Measurements from ENCODE around the gene SKA2.
"Not testable (repeated sequence)": the region's sequence is repeated elsewhere in the genome, so short reads cannot be mapped to it uniquely, and the experiment has no call there.

Gene SKA2
- 6.8 to 33.6 (median 13.9) reads per million in 18 experiments for total RNA-seq

DNA sequence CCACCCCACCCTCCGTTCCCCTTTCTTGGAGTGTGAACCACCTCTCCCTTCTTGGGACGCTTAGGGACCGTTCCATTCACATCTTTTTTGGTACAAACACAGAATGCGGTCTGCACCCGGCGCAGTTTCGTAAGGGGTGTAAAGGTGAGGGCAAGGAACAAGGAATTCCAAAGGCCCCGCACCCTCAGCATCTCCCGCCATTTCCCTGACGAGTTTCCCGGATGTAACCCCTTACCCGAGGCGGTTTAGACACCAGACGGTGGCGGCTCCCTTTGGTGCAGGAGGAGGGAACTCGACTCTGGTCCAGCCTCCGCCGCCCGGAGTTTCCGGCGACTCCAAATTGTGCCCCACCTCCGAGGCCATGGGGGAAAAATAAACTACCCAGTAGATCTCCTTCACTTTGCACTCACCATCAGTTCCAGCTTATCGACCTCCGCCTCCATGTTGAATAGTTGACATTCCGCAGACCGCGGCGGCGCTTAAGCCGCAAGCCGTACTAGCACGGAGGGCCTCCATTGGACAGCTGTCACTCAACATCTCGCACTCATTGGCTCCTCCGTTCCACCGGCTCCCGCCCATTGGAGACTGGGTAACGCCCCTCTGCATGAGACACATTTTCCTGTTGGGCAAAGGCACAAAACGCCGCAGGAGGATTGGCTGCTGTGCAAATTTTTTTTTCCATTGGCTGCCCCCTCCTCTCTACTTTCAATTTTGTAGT, at the start of gene SKA2:
Gene SKA2, minus strand, starts transcription at position 466 of the 718 bp plus-strand sequence. Its CDS starts 23 bp downstream, at position 443.
- peak; percentile 99 for DNase-seq

DNA sequence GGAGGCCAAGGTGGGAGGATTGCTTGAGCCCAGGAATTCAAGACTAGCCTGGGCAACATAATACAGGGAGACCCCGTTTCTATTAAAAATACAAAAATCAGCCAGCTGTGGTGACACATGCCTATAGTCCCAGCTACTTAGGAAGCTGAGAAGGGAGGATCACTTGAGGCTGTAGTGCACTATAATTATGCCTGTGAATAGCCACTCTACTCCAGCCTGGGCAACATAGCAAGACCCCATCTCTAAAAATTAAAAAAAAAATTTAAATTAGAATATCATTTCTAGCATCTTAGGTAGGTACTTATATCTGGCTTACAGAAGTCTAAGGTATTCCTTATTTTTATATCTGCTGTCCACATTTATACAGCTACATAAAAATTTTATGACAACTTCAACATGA, 47.3 kb upstream of the SKA2 start:
- DNase-seq: no peak

DNA sequence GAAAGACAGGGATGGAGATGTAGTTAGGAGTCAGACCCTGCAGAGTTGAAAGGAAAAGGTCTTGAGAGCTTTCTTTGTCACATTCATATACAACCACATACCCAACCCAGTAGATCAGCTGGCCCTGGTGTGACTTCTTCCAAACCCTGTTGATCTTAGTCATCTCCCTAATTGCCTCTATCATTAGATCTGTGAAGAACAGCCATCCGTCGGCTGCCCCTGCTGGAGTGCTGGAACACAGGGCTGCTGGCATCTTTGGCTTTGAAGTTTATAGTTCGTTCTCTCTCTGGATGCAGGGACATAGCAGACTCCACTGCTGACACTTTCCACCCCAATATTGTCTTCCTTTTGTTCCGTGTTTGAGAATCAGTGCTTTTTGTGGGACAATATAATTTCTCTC, 44.4 kb upstream of the SKA2 start:
- no peak for DNase-seq

- no peak for DNase-seq
Observed at GRCh38 chr17:59193336-59193862, 38.4 kb upstream of the SKA2 start.

GRCh38 chr17:59190806-59191205, 35.8 kb upstream of the SKA2 start:
- DNase-seq: no peak

DNA sequence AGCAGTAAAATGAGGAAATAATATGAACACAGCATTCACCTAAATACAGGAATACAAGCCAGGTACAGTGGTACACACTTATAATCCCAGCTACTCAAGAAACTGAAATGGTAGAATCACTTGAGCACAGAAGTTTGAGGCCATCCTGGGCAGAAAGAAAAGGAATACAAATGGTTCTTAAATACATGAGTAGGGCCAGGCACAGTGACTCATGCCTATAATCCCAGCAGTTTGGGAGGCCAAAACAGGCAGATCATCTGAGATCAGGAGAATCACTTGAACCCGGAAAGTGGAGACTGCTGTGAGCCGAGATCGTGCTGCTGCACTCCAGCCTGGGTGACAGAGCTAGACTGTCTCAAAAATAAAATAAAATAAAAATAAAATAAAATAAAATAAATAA, 31.9 kb upstream of the SKA2 start:
- no peak for DNase-seq

DNA sequence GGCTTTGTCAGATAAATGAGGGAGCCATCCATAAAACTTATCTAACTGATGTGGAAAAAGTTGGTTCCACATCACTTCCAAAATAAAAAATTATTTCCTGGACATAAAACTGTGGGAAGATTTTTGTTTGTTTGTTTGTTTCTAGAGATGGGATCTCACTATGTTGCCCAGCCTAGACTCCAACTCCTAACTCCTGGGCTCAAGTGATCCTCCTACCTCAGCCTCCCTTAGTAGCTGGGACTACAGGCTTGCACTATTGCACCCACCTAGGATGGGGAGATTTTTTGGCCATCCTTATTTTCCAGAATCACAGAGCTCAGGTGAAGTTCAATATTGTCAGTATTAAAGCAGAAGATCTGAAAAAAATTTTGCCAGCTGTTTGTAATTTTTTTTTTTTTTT, 31.0 kb upstream of the SKA2 start:
- no peak for DNase-seq

GRCh38 chr17:59181481-59181880, 26.5 kb upstream of the SKA2 start:
- DNase-seq: no peak

DNA sequence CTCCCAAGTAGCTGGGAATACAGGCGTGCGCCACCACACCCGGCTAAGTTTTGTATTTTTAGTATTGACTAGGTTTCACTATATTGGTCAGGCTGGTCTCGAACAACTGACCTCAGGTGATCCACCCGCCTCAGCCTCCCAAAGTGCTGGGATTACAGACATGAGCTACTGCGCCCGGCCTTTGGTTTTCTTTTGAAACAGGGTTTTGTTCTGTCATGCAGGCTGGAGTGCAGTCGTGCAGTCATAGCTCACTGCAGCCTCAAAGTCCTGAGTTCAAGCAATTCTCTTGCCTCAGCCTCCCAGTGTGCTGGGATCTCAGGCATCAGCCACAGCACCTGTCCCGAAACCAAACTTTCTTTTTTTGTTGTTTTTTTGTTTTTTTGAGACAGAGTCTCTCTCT, 25.6 kb upstream of the SKA2 start:
- DNase-seq: no peak

DNA sequence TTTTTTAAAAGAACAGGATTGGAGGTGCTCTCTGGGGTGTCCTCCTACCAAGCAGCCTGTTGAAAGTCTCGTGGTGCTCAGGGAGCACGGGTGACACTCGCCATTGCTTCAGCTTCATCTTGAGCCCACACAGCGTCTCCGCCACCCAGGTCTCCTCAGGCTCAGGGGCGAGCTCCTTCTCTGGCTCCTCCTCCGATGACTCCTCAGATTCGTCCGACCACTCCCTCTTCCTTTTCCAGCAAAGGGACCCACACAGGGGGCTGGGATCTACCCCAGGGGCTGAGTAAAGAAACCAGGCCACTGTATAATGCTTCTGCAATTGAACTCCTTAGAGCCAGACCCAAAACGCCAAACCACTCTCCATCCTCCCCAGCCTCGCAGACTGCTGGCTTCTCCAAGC, 24.6 kb upstream of the SKA2 start:
- DNase-seq: not testable (repeated sequence)

- DNase-seq: no peak
Observed at GRCh38 chr17:59178266-59178985, 23.4 kb upstream of the SKA2 start.

GRCh38 chr17:59175076-59175475, 20.1 kb upstream of the SKA2 start:
- DNase-seq: no peak

DNA sequence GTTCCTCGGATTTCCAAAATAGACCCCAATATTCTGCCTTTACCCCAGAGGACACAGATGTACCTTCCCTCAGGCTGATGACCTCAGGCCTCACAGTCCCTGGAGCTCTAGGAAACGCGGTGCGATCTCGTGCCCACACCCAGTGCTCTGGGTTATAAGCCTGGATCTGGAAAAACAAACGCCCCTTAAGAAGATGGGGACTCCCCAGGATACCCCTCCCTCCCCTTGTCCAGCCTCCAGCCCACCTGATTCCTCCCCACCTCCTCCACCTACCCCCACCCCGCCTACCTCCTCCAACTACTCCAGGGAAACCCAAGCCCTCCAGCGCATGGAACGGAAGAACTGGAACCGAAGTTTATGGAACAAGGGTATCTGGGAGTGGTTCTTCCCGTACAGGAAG, 19.7 kb upstream of the SKA2 start:
- no peak for DNase-seq

GRCh38 chr17:59172436-59173004, 17.5 kb upstream of the SKA2 start:
- no peak for DNase-seq

DNA sequence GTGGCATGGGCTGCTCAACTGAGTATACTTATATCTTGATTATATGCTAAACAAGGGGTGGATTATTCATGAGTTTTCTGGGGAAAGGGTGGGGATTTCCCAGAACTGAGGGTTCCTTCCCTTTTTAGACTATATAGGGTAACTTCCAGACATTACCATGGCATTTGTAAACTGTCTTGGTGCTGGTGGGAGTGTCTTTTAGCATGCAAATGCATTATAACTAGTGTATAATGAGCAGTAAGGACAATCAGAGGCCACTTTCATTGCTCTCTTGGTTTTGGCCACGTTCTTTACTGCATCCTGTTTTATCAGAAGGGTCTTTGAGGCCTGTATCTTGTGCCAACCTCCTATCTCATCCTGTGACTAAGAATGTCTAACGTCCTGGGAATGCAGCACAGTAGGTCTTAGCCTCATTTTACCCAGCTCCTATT, 12.6 kb upstream of the SKA2 start:
- DNase-seq: peak; percentile 13 to 45

- DNase-seq: peak in 1 of 2 donors; percentile 36
Observed at GRCh38 chr17:59165933-59166342, 11.0 kb upstream of the SKA2 start.

DNA sequence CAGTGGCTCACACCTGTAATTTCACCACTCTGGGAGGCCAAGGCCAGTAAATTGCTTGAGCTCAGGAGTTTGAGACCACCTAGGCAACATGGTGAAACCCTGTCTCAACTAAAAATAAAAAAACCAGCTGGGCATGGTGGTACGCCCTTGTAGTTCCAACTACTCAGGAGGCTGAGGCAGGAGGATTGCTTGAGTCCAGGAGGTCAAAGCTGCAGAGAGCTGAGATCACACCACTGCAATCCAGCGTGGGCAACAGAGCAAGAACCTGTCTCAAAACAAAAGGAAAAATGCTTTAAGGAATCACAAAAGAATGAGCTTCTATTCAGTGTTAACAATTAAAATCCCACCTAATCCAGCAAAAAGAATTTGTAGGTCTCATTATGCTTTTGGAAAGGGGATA, 6.5 kb upstream of the SKA2 start:
- DNase-seq: no peak

- DNase-seq: peak in 1 of 2 donors; percentile 8
Observed at GRCh38 chr17:59160157-59161025, 5.4 kb upstream of the SKA2 start.

- DNase-seq: no peak
Observed at GRCh38 chr17:59155439-59156177, 622 bp upstream of the SKA2 start, which contains the start of gene PRR11. TSS of gene PRR11 (plus strand) at chr17:59155746. CDS start at chr17:59169753, 14,007 bp downstream.

DNA sequence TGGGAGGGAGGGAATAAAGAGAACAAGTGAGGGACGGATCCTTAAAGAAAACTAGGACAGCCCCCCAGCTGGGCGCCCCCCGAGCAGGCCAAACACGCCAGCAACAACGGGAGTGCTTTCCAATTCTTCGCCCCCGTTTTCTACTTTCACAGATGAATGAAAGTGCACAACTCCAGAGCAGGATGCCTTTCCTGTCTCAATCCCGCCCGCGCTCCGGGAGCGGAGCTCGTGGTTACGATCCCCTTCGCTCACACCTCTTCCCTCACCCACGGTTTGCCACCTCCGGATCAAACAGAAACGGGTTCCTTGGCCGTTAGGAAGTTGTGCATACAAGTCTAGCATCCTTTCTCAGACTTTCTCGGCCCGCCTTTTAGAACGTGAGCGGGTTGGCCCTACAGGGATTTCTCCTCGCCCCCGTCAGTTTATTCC, 680 bp downstream of the SKA2 start:
- peak; percentile 29 to 37 for DNase-seq

GRCh38 chr17:59152925-59153324, 2.1 kb downstream of the SKA2 start:
- no peak for DNase-seq

DNA sequence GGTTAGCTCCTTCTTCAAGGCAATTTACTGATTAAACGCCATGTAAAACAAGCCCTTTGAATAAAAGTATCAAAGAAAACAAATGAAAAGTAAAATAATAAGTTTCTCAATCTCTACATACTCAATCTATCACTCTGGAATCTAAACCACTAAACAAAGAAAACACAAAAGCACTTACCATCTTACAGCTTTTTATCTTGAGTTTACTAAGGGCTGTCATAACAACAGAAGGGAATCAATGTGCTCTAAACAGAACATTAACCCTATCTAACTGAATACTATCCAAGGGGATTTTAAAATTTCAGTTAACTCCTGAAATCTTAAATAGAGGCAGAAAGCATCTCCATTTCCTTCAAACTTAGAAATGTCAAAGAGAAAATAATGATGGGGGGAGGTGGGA, 3.4 kb downstream of the SKA2 start:
- DNase-seq: no peak
